K562 (cell line): ENCODE measurements around the gene HNRNPM. TPM values are rescaled to one million over a fixed set of nuclear protein-coding genes. Genes with fewer than 3 reads are reported as not detected.

Source experiments
- ATAC-seq: fragments of 200-7000 bp; cut with Tn5 transposase; 3 replicates; pipeline ENCODE4 v1.9.1; 2020; ENCODE audit warnings: moderate library complexity
- BruUV-seq: library from RNA; stranded (reverse); fragments of 400-500 nt; replicated peaks from 2 replicates; lab custom pipeline; 2021; lab: Mats Ljungman, UMichigan
- CTCF ChIA-PET: fragments of 300-600 bp; formaldehyde crosslinking; extraction: SDS; loops from one replicate; lab custom pipeline; 2021; ENCODE audit warnings: low intra/inter-chr PET ratio; lab: Yijun Ruan, JAX
- POLR2A ChIA-PET: fragments of 300-600, 350-650 bp; sonication (Branson Sonifier 250); formaldehyde crosslinking; extraction: SDS; loops from one replicate; lab custom pipeline; 2021; ENCODE audit warnings: antibody characterized with exemption, inconsistent platforms; lab: Yijun Ruan, JAX
- DNase-seq, 4 experiments: peaks; one replicate each; pipeline versions ENCODE4 v3.0.0 to v3.0.0-alpha.2; 2011 to 2018; ENCODE audit warnings: low spot score in 3 of 4, mixed read lengths in 3 of 4; ENCODE audit errors: extremely low read depth in 1 of 4
- FAIRE-seq: peaks from 2 replicates; lab custom pipeline; 2011; peaks lifted over from hg19 to GRCh38; lab: Jason Lieb, UNC
- H2AFZ ChIP-seq: 2 replicates; pipeline ENCODE4 v1.6.0; 2011; ENCODE audit warnings: low read depth, low read length, control low read depth, inconsistent platforms
- H3K27ac ChIP-seq: fragments of 200-600 bp; 3 replicates; pipeline ENCODE4 v1.8.0; 2011; ENCODE audit warnings: low read depth, mild to moderate bottlenecking, control low read depth, inconsistent platforms, low read length, moderate library complexity, mixed read lengths; ENCODE audit errors: extremely low read depth
- H3K27me3 ChIP-seq, 2 experiments: fragments of 300-600 bp in 1 of 2; 2 replicates in 1 of 2; 3 replicates in 1 of 2; pipeline versions ENCODE4 v1.6.0 to v1.8.0; 2011; ENCODE audit warnings: inconsistent platforms in 2 of 2, low read length in 2 of 2, mild to moderate bottlenecking in 1 of 2, mixed read lengths in 1 of 2, moderate library complexity in 1 of 2; ENCODE audit not compliant: control insufficient read depth in 2 of 2, insufficient read depth in 2 of 2
- H3K36me3 ChIP-seq: fragments of 300-600 bp; 3 replicates; pipeline ENCODE4 v1.8.0; 2011; ENCODE audit warnings: mild to moderate bottlenecking, low read length, inconsistent platforms; ENCODE audit not compliant: control insufficient read depth, insufficient read depth
- H3K4me1 ChIP-seq, 2 experiments: fragments of 200-600 bp in 1 of 2; replicated peaks in 1 of 2; 2 replicates in 1 of 2; 3 replicates in 1 of 2; pipeline versions ENCODE4 v1.5.1 to v1.8.0; 2011; ENCODE audit warnings: inconsistent platforms in 2 of 2, low read length in 2 of 2, mild to moderate bottlenecking in 1 of 2, mixed read lengths in 1 of 2, moderate library complexity in 1 of 2; ENCODE audit not compliant: control insufficient read depth in 2 of 2, insufficient read depth in 2 of 2
- H3K4me2 ChIP-seq: 2 replicates; pipeline ENCODE4 v1.6.1; 2011; ENCODE audit warnings: low read length, control low read depth, inconsistent platforms, mixed read lengths; ENCODE audit not compliant: insufficient read depth
- H3K4me3 ChIP-seq: fragments of 200-600 bp; sonication (generic), shearing (Covaris generic); 2 replicates; pipeline ENCODE4 v1.5.1; 2016; ENCODE audit warnings: control low read depth, inconsistent platforms
- H3K79me2 ChIP-seq: fragments of 200-600 bp; 3 replicates; pipeline ENCODE4 v1.8.0; 2011; ENCODE audit warnings: low read length, inconsistent platforms; ENCODE audit not compliant: control insufficient read depth, insufficient read depth
- H3K9ac ChIP-seq, 2 experiments: 2 replicates each; pipeline versions ENCODE4 v1.6.0 to v1.6.1; 2011; ENCODE audit warnings: low read depth in 2 of 2, low read length in 2 of 2, control low read depth in 1 of 2, inconsistent platforms in 1 of 2, mild to moderate bottlenecking in 1 of 2, mixed read lengths in 1 of 2; ENCODE audit not compliant: insufficient read depth in 1 of 2
- H3K9me1 ChIP-seq: one replicate; pipeline ENCODE4 v1.6.0; 2011; ENCODE audit warnings: inconsistent platforms, mild to moderate bottlenecking, low read length, moderate library complexity; ENCODE audit not compliant: control insufficient read depth, insufficient read depth
- H3K9me3 ChIP-seq: replicated peaks from 2 replicates; pipeline ENCODE4 v1.5.1; 2011; ENCODE audit warnings: low read depth, low read length, inconsistent platforms; ENCODE audit not compliant: control insufficient read depth, insufficient read depth
- H4K20me1 ChIP-seq: replicated peaks from 2 replicates; pipeline ENCODE4 v1.6.1; 2011; ENCODE audit warnings: low read length, inconsistent platforms, mixed read lengths; ENCODE audit not compliant: control insufficient read depth, insufficient read depth
- BACH1 ChIP-seq: fragments of 200-800 bp; sonication (Bioruptor generic); IDR thresholded peaks from 2 replicates; pipeline ENCODE4 v1.6.1; 2016; ENCODE audit warnings: missing genetic modification characterization, missing compliant biosample characterization
- GATAD2A ChIP-seq: fragments of 450-650 bp; IDR thresholded peaks from 2 replicates; pipeline ENCODE4 v1.6.1; 2017
- GTF2B ChIP-seq: IDR thresholded peaks from 2 replicates; pipeline ENCODE4 v1.6.1; 2011; ENCODE audit not compliant: insufficient read length; ENCODE audit errors: extremely low read depth
- HDGF ChIP-seq: fragments of 450-650 bp; IDR thresholded peaks from 2 replicates; pipeline ENCODE4 v1.6.1; 2016
- LARP7 ChIP-seq: fragments of 450-650 bp; IDR thresholded peaks from 2 replicates; pipeline ENCODE4 v1.6.1; 2016
- MIER1 ChIP-seq: fragments of 450-650 bp; IDR thresholded peaks from 2 replicates; pipeline ENCODE4 v1.6.1; 2016; ENCODE audit warnings: antibody characterized with exemption, mild to moderate bottlenecking, low read depth
- NFXL1 ChIP-seq: fragments of 450-650 bp; formaldehyde crosslinking; IDR thresholded peaks from 2 replicates; pipeline ENCODE4 v1.4.0; 2021; ENCODE audit warnings: mild to moderate bottlenecking
- OTX1 ChIP-seq: fragments of 450-650 bp; formaldehyde crosslinking; IDR thresholded peaks from 2 replicates; pipeline ENCODE4 v1.4.0; 2022; ENCODE audit warnings: mild to moderate bottlenecking
- RBM34 ChIP-seq: fragments of 200-400 bp; formaldehyde crosslinking; IDR thresholded peaks from 2 replicates; pipeline ENCODE4 v1.6.1; 2018; ENCODE audit warnings: low read length, borderline replicate concordance; ENCODE audit not compliant: insufficient read depth
- TAF9B ChIP-seq: fragments of 450-650 bp; IDR thresholded peaks from 2 replicates; pipeline ENCODE4 v1.6.1; 2018; ENCODE audit warnings: mild to moderate bottlenecking; ENCODE audit not compliant: partially characterized antibody
- TGIF2 ChIP-seq: sonication (generic); formaldehyde crosslinking; IDR thresholded peaks from 2 replicates; pipeline ENCODE4 v1.8.1; 2022; ENCODE audit warnings: mild to moderate bottlenecking, missing genetic modification reagents, moderate library complexity
- TSHZ1 ChIP-seq: fragments of 250-450 bp; sonication (Bioruptor Pico); IDR thresholded peaks from 2 replicates; pipeline ENCODE4 v1.4.0; 2020; ENCODE audit warnings: mild to moderate bottlenecking, moderate library complexity
- ZHX1 ChIP-seq: fragments of 150-350 bp; conservative IDR thresholded peaks from 2 replicates; pipeline ENCODE4 v1.6.1; 2014; ENCODE audit warnings: low read length
- ZNF436 ChIP-seq: fragments of 250-450, 450-650 bp; sonication (Bioruptor Pico); formaldehyde crosslinking; IDR thresholded peaks from 2 replicates; pipeline ENCODE4 v1.7.0; 2020; ENCODE audit warnings: mild to moderate bottlenecking
- WGBS: fragments of 100-300 bp; shearing (Covaris generic); methylation state at CpG from one replicate; pipeline ENCODE4 v1.1.6; 2016; ENCODE audit warnings: low coverage, mixed read lengths; ENCODE audit not compliant: insufficient coverage; ENCODE audit errors: missing lambda C conversion rate; 5-methylcytosine and 5-hydroxymethylcytosine counted together
- in situ Hi-C: fragments of 300-500 bp; cut with MboI; formaldehyde crosslinking; loops from 4 replicates; pipeline ENCODE4 v1.15.0; 2018; ENCODE audit warnings: inconsistent platforms, mixed read lengths
- intact Hi-C: fragments of 100-400 bp; cut with micrococcal nuclease; formaldehyde crosslinking; loops from 2 replicates; pipeline ENCODE4 v1.14.2; 2022
- polyA plus RNA-seq, 8 experiments: library from polyadenylated mRNA; depleted of rRNA in 4 of 8; stranded (reverse) in 5 of 8; unstranded in 3 of 8; fragments of >200 nt; fragmentation: Nextera tagmentation in 2 of 8; fragmentation: Illumina TruSeq in 1 of 8; extraction: Ambion mirVana in 2 of 8; extraction: Trizol in 1 of 8; gene quantifications; 2 replicates each; pipeline versions ENCODE4 v1.2.1 to v1.2.3, GENCODE V29; 2011 to 2014; ENCODE audit warnings: inconsistent platforms in 1 of 8, missing spikeins in 1 of 8
- total RNA-seq, 7 experiments: library from RNA; depleted of rRNA in 6 of 7; stranded (reverse); fragments of >200 nt in 6 of 7; fragmentation: Illumina TruSeq in 2 of 7; extraction: Trizol in 2 of 7; gene quantifications; 2 replicates each; pipeline versions ENCODE4 v1.2.1 to v1.2.3, GENCODE V29; 2011 to 2021; ENCODE audit warnings: low replicate concordance in 1 of 7

HNRNPM gene
- total and polyA plus RNA-seq, 9 of the 15 experiments (the other 6 are each of a cell fraction or from before 2014, with no cell fraction given) = 11.1 to 340 (median 195) TPM

- 91% methylated on average over 4 of the region's 8 CpGs for WGBS
- Histone ChIP-seq H2AFZ (no peak overlapping the region), H3K9ac (no peak overlapping the region), H3K36me3 (peaks cover 90% of the 10 kb centered on the region), H3K4me1 (peaks cover 0 to 4% of the 10 kb centered on the region in 2 experiments; a peak in 1 of 5 replicates), H3K4me3 (no peak overlapping the region), H3K27ac (no peak overlapping the region), H3K9me3 (no peaks in the 10 kb centered on the region), H3K79me2 (peaks cover 64% of the 10 kb centered on the region), H3K27me3 (no peaks in the 10 kb centered on the region), H3K4me2 (no peak overlapping the region), H3K9me1 (no peaks in the 10 kb centered on the region), H4K20me1 (peaks cover 15% of the 10 kb centered on the region)
- BruUV-seq = no TSS peak
- no peak for FAIRE-seq
- ChIA-PET POLR2A (interaction anchor here (1.9 kb wide), 1 partner anchor 12 kb away, joined by 7 read pairs; no protein-coding TSS in a partner anchor), CTCF (no interaction called here)
- intact Hi-C loops = no loop called here
- TF ChIP-seq ZHX1 = no peak
- TF ChIP-seq TAF9B = no peak
- TF ChIP-seq LARP7 = no peak
- no peak for TF ChIP-seq GATAD2A
- TF ChIP-seq ZNF436 (CRISPR knock-in tag) = no peak
- TF ChIP-seq MIER1 = no peak
- TF ChIP-seq OTX1 = no peak
- no peak for TF ChIP-seq RBM34
- TF ChIP-seq BACH1 (tag) = no peak
- TF ChIP-seq HDGF = no peak
- TF ChIP-seq TSHZ1 (CRISPR knock-in tag) = no peak
- no peak for TF ChIP-seq TGIF2 (CRISPR knock-in tag)
- no peak for TF ChIP-seq GTF2B
- no peak for TF ChIP-seq NFXL1 (CRISPR knock-in tag)
- no peak for DNase-seq
- ATAC-seq = no peak
- in situ Hi-C loops = no loop called here
These were observed 31.7 kb downstream of the HNRNPM start for GRCh38 chr19:8476524-8476923.
